Fibroblast of skin of abdomen (primary cell): ENCODE results near the gene PLEKHG4.

Source experiments
- DNase-seq: peaks from one replicate; pipeline ENCODE4 v3.0.0-alpha.2; 2013

PLEKHG4 gene

GRCh38 chr16:67265834-67266233, 13.5 kb upstream of the PLEKHG4 start:
- DNase-seq = no peak

DNA sequence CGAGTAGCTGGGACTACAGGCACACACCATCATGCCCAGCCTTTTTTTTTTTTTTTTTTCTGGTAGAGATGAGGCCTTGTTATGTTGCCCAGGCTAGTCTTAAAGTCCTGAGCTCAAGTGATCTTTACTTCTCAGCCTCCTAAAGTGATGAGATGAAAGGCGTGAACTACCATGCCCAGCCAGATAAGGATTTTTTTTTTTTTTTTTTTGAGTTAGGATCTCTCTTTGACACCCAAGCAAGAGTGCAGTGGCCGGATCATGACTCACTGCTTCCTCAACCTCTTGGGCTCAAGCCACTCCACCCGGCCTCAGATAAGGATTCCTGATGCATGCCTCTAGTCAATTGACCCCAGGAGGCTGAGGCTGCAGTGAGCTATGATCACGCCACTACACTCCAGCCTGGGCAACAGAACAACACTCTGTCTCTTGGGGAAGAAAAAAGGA, 11.2 kb upstream of the PLEKHG4 start:
- DNase-seq = peak; percentile 82

- peak; percentile 59 for DNase-seq
These were observed 9.6 kb upstream of the PLEKHG4 start for GRCh38 chr16:67269766-67270165.

- no peak for DNase-seq
These were observed 8.4 kb upstream of the PLEKHG4 start for GRCh38 chr16:67270931-67271338.

DNA sequence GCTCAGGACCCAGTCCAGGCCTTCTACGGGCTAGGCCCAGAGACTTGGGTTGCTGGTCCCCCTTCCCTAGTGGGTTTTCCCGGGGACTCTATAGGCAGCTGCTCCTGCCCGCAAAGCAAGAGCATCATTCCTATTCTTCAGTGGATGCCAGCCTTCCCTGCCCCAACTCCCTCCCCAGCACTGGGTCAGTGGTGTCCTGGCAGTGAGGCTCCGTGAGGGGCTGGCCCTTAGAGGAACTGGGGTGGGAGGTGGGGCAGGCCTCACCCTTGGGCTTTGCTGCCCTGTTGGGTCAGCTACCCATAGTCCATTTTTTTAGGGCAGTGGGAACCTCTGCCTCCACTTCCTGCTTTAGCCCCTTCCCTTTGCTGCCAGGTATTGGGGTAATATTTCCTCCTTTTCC, 7.9 kb upstream of the PLEKHG4 start:
- DNase-seq = no peak

DNA sequence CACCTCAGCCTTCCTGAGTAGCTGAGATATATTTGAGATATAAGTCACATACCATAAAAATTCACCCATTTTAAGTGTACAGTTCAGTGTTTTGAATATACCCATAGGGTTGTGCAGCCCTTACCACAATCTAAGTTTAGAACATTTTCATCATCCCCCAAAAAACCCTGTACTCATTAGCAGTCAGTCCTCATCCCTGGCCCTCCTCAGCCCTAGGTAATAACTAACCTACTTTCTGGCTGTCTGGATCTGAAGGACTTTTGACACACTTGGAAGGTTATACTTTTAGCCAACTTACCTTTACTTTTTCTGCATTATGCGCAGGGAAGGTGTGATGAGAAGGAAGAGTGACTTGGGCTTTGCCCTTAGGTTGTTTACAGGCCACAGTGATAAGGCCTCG, 4.0 kb upstream of the PLEKHG4 start:
- DNase-seq = no peak

DNA sequence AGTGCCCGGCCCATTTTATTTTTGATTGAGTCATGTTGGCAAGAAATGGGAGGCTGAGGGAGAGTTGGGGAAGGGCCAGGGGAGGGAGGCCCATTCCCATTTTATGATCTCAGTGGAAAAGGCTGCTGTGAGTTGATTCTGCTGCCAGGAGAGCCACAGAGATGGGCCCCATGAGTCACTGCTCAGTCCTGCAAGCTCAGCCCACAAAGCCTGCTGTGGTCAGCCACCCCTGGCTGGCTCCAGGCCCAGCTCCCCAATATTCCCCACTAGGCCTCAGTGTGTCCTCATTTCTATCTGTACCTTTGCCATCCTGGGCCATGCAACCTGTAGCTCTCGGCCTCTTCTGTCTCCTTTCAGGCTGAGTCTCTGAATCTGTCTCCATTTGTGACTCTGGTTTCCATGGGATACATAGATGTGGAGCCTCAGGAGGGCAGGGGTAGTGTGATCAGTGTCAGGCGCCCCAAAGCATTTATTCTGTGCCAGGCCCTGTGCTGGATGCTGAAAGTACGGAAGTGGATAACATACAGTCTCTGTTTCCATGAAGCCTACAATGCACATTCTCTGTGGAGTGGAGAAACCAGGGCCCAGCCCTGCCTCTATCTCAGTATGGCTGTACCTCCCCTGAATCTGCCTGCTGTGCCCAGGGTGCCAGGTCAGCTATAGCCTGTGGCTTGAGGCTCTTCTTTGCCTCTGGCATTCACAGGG, 1.9 kb upstream of the PLEKHG4 start:
- DNase-seq = peak; percentile 99

- peak; percentile 87 for DNase-seq
These were observed 1.1 kb upstream of the PLEKHG4 start for GRCh38 chr16:67277999-67278772.

DNA sequence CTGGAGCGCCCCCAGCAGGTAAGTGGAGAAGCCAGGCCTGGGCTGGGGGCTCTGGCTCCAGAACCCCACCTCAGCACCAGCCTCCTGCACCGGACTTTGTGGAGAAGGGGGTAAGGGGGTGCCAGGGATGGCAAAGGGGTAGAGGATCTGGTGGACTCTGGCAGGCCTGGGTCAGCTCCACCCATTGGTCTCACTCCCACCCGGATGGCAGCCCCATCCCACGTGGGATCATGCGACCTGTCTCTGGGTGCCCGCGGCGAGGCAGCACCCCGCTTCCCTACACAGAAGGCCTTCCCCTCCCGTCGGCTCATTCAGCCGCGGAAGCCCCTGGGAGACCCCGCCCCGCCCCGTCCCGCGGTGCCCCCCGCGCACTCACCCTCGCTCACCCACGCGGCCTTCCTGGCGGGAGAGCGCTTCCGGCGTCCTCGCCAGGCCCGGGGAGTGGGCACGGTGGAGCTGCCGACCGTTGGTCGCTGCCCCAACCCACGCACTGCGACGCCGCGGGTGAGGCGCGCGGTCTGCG, 498 bp upstream of the PLEKHG4 start:
- no peak for DNase-seq

- no peak for DNase-seq
These were observed 1.0 kb downstream of the PLEKHG4 start for GRCh38 chr16:67280090-67281015.

DNA sequence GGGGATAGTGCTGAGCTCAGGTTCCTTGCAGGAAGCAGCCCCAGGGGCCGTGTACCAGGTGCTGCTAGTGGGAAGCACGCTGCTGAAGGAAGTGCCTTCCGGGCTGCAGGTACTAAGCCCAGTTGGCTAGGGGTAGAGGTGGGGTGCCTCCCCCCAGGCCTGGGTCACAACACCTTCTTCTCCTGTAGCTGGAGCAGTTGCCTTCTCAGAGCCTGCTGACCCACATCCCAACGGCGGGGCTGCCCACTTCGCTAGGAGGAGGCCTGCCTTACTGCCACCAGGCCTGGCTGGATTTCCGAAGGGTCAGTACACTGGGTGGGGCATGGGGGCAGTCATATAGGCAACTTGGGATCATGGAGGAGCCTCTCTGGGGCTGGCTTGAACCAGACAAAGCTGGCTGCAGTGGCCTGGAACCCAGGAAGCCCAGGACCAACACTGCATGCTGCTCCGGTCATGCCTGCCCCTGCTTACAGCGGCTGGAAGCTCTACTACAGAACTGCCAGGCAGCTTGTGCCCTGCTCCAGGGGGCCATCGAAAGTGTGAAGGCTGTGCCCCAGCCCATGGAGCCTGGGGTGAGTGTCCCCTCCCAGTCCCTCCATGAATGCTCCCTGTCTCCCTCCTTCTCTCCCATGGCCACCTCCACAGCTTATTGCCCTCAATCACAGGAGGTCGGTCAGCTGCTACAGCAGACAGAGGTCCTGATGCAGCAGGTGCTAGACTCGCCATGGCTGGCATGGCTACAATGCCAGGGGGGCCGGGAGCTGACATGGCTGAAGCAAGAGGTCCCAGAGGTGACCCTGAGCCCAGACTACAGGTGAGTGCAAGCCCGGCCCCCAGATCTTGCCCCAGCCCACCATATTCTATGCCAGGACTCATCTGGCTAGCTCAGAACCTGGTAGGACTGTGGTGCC, 2.5 kb downstream of the PLEKHG4 start:
- no peak for DNase-seq

DNA sequence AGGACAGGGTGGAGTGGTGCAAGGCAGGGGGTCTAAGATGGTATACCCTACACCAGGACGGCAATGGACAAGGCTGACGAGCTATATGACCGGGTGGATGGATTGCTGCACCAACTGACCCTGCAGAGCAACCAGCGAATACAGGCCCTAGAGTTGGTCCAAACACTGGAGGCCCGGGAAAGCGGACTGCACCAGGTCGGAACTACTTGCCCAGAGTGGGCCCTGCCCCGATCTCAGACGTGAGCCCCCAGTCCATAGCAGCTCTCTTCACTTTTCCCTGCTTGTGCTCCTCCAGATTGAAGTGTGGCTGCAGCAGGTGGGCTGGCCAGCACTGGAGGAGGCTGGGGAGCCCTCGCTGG, 3.1 kb downstream of the PLEKHG4 start:
- DNase-seq = no peak

- peak; percentile 22 for DNase-seq
These were observed 3.9 kb downstream of the PLEKHG4 start for GRCh38 chr16:67283039-67283825.

- no peak for DNase-seq
These were observed 4.7 kb downstream of the PLEKHG4 start for GRCh38 chr16:67283826-67284555.

GRCh38 chr16:67284699-67285646, 5.6 kb downstream of the PLEKHG4 start:
- DNase-seq = peak; percentile 16

- no peak for DNase-seq
These were observed 7.3 kb downstream of the PLEKHG4 start for GRCh38 chr16:67286441-67287235.

- no peak for DNase-seq
These were observed 8.6 kb downstream of the PLEKHG4 start for GRCh38 chr16:67287960-67288359.

- no peak for DNase-seq
These were observed 12.1 kb downstream of the PLEKHG4 start for GRCh38 chr16:67291461-67291860.
